Stimulated activated CD4-positive, alpha-beta T cell treated with anti-CD3 and anti-CD28 coated beads, Interleukin-12 subunit alpha, Interleukin-12 subunit beta, amount 100 ng/mL, for 4 hours (primary cell): ENCODE results near the gene CASP10.
A peak's percentile ranks its signal among the peaks of the same experiment; 100 is the strongest.

Experiments
- DNase-seq: peaks from one replicate; pipeline ENCODE4 v3.0.0-alpha.2; 2020

CASP10 gene

GRCh38 chr2:201197781-201198180 lies 14.8 kb downstream of the CASP10 start:
- DNase-seq = no peak

GRCh38 chr2:201199847-201200246 lies 16.9 kb downstream of the CASP10 start:
- no peak for DNase-seq

GRCh38 chr2:201200345-201200744 lies 17.4 kb downstream of the CASP10 start:
- no peak for DNase-seq

- DNase-seq = no peak
Measured at GRCh38 chr2:201201371-201201770, 18.4 kb downstream of the CASP10 start.

- DNase-seq = no peak
Measured at GRCh38 chr2:201203916-201204654, 21.1 kb downstream of the CASP10 start.

GRCh38 chr2:201204655-201205514 lies 21.9 kb downstream of the CASP10 start:
- no peak for DNase-seq

- DNase-seq = no peak
Measured at GRCh38 chr2:201205515-201205849, 22.5 kb downstream of the CASP10 start.

- DNase-seq = no peak
Measured at GRCh38 chr2:201208563-201209252, 25.8 kb downstream of the CASP10 start.

- no peak for DNase-seq
Measured at GRCh38 chr2:201215963-201216362, 33.0 kb downstream of the CASP10 start.

GRCh38 chr2:201216918-201217317 lies 34.0 kb downstream of the CASP10 start:
- no peak for DNase-seq

- DNase-seq = no peak
Measured at GRCh38 chr2:201218780-201219179, 35.8 kb downstream of the CASP10 start.

GRCh38 chr2:201219328-201220096 lies 36.6 kb downstream of the CASP10 start:
- no peak for DNase-seq

GRCh38 chr2:201220102-201220570 lies 37.2 kb downstream of the CASP10 start:
- DNase-seq = no peak

- no peak for DNase-seq
Measured at GRCh38 chr2:201223089-201224073, 40.4 kb downstream of the CASP10 start.

- DNase-seq = no peak
Measured at GRCh38 chr2:201228271-201228911, 45.5 kb downstream of the CASP10 start.

- no peak for DNase-seq
Measured at GRCh38 chr2:201228912-201229290, 46.0 kb downstream of the CASP10 start.

- peak; percentile 84 for DNase-seq
Measured at GRCh38 chr2:201231781-201232466, 49.0 kb downstream of the CASP10 start.

- no peak for DNase-seq
Measured at GRCh38 chr2:201232467-201232815, 49.5 kb downstream of the CASP10 start.

GRCh38 chr2:201233192-201233811 lies 50.4 kb downstream of the CASP10 start:
- DNase-seq = peak; percentile 75
